PFSK-1 (cell line): ENCODE measurements around the gene TSFM.

ENCODE experiments used
- FOXP2 ChIP-seq: optimal IDR thresholded peaks from 2 replicates; pipeline ENCODE3; 2011; ENCODE audit warnings: borderline replicate concordance, control low read depth, inconsistent platforms; ENCODE audit not compliant: insufficient read depth; ENCODE audit errors: extremely low read length, extremely low read depth
- POLR2AphosphoS5 ChIP-seq: IDR thresholded peaks from 2 replicates; pipeline ENCODE4 v1.6.1; 2012; ENCODE audit warnings: low read depth, mild to moderate bottlenecking, control low read depth, low read length, moderate library complexity
- SIN3A ChIP-seq: IDR thresholded peaks from 2 replicates; pipeline ENCODE4 v1.6.1; 2012; ENCODE audit warnings: mild to moderate bottlenecking, low read length, moderate library complexity, borderline replicate concordance; ENCODE audit not compliant: insufficient read depth
- TAF1 ChIP-seq: IDR thresholded peaks from 2 replicates; pipeline ENCODE4 v1.6.1; 2012; ENCODE audit warnings: low read length, control low read depth, borderline replicate concordance; ENCODE audit not compliant: insufficient read depth
- TF ChIP-seq, protein P1 (sequence below), 2 experiments: IDR thresholded peaks; 2 replicates each; pipeline versions ENCODE4 v1.6.1 to v1.8.0; 2011 to 2012; ENCODE audit warnings: low read depth in 2 of 2, low read length in 2 of 2, control low read depth in 1 of 2, inconsistent platforms in 1 of 2, mild to moderate bottlenecking in 1 of 2, moderate library complexity in 1 of 2; ENCODE audit not compliant: insufficient read depth in 1 of 2

The TSFM gene

DNA sequence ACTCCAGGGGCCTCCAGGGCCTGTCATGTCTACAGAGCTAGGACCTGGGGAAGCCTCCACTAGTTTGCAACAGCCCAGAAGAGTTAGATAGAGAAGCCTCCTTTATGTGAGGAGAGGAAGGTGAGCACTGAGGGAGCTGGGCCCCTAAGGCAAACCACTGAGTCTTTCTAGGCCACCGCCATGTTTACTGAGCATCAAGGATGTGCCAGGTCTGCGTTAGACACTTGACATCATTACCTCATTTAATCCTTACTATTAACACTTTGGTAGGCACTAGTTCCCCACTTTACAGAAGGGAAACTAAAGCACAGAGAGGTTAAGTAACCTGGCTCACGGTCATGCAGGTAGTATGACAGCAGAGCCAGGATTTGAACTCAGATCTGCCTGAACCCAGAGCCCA, 51.1 kb downstream of the TSFM start:
- TF ChIP-seq, protein P1, sequence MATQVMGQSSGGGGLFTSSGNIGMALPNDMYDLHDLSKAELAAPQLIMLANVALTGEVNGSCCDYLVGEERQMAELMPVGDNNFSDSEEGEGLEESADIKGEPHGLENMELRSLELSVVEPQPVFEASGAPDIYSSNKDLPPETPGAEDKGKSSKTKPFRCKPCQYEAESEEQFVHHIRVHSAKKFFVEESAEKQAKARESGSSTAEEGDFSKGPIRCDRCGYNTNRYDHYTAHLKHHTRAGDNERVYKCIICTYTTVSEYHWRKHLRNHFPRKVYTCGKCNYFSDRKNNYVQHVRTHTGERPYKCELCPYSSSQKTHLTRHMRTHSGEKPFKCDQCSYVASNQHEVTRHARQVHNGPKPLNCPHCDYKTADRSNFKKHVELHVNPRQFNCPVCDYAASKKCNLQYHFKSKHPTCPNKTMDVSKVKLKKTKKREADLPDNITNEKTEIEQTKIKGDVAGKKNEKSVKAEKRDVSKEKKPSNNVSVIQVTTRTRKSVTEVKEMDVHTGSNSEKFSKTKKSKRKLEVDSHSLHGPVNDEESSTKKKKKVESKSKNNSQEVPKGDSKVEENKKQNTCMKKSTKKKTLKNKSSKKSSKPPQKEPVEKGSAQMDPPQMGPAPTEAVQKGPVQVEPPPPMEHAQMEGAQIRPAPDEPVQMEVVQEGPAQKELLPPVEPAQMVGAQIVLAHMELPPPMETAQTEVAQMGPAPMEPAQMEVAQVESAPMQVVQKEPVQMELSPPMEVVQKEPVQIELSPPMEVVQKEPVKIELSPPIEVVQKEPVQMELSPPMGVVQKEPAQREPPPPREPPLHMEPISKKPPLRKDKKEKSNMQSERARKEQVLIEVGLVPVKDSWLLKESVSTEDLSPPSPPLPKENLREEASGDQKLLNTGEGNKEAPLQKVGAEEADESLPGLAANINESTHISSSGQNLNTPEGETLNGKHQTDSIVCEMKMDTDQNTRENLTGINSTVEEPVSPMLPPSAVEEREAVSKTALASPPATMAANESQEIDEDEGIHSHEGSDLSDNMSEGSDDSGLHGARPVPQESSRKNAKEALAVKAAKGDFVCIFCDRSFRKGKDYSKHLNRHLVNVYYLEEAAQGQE (IDR thresholded peaks at IDR 0.05; ENCODE audit: insufficient read depth in 1 of 2, low read depth in 2 of 2, low read length in 2 of 2) = no peak
- TF ChIP-seq TAF1 (no peak), SIN3A (no peak), POLR2AphosphoS5 (no peak), FOXP2 (no peak)

DNA sequence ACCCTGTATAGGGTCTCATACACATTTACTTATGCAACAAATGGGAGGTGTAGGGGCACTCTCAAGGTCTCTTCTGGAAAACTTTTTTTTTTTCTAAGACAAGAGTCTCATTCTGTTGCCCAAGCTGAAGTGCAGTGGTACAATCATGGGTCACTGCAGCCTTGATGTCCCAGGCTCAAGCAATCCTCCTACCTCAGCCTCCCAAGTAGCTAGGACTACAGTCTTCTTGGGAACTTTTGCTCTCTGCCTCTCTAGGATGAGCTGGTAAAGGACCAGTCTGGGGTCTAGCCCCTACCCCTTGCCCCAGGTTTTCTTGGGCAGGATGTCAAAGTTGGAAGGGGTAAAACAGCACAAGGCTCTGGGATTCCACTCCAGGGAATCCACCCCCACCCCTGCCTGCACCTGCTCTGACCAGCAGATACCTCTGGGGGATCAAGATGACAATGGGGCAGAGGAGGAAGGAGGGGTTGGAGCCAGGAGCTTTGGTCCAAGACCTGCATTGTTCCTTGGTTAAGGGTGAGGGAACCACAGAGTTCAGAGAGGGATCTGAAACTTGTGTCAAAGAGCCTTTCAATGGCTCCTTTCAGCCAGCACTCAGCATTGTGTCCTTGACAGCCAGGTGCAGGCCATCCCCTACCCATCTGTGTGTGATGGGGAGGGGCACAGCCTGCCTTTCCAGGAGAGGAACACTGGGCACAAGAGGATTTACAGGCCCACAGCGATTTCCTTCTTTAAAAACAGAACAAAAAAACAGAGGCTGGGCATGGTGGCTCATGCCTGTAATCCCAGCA, 51.7 kb downstream of the TSFM start:
- TF ChIP-seq POLR2AphosphoS5 (no peak), TAF1 (no peak), FOXP2 (no peak), SIN3A (no peak)
- TF ChIP-seq, protein P1 (IDR thresholded peaks at IDR 0.05; ENCODE audit: insufficient read depth in 1 of 2, low read depth in 2 of 2, low read length in 2 of 2) = no peak

DNA sequence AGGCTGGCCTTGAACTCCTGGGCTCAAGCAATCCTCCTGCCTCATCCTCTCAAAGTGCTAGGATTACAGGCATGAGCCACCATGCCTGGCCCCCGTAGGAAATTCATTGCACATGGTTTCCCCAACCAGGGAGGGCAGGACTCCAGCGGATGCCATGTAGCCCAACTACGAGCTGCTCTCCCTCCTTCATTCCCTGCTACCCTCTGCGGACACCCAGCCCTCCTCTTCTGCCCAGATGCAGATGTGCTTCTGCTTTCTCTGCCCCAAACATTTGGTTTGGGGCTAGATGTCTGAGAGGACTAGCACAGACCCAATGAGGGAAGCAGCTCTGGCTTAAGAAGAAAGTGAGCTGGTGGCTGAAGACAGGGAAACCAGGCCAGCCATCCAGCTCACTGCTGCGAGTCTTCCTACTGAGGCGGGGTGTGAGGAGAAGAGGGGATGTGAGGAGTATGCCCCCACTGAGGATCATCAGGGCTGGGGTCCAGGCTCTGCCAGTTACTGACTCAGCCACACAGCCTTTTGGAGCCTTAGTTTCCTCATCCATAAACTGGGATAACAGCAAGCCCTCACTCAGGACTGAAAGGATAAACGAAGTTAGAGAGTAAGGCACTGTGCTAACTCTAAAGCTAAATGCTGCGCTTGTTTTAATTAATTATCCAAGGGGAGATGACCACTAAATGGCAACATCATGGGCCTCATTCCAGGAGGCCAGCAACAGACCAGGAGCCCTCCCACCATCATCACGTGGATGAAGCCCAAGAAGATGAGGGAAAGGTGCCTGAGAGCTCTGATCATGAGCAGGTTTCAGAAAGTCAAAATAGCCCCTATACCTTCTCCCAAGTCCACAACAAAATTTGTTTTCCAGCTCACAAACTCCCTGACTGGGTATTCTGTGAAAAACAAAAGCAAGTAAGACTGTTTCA, 53.0 kb downstream of the TSFM start:
- TF ChIP-seq SIN3A = no peak
- no peak for TF ChIP-seq TAF1
- no peak for TF ChIP-seq FOXP2
- TF ChIP-seq, protein P1 (IDR thresholded peaks at IDR 0.05; ENCODE audit: insufficient read depth in 1 of 2, low read depth in 2 of 2, low read length in 2 of 2) = no peak
- no peak for TF ChIP-seq POLR2AphosphoS5

DNA sequence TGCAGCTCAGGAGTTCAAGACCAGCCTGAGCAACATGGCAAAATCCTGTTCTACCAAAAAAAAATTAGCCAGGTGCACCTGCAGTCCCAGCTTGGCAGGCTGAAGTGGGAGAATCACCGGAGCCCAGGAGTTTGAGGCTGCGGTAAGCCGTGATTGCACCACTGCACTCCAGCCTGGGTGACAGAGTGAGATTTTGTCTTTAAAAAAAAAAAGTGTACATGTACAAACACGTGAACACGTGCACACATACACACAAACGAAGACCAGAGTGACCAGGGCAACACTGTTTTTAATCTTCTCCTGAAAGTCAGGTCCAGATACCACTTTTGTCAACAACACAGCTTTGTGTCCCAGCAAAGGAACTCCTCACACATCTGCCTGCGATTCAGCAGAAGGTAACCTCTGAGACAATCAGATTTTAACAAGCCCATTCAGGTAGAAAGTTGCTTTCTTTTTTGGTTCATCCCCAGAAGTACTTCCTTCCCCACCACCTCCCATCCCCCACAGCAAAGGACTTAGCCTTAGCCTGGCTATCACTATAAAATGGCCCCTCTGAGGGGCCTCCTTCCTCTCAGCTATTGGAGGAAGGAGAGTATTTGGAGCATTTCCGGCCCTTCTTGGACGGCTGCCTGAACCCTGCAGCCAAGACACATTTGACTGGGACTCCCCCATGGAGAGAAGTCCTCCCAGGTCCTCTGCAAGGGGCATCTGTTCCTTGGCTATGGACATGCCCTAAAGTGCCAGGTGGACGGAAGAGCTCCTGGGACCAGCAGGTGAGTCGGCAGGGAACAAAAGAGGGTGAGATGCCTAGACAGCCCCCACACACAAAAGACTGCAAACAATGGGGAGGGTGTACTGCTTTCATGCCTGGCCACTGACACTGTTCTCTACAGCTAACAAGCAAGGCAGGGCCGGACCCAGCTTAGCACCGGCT, 54.1 kb downstream of the TSFM start:
- TF ChIP-seq SIN3A (no peak), POLR2AphosphoS5 (peak; percentile 39; the same call in 1 of the 2 replicates)
- TF ChIP-seq, protein P1 (IDR thresholded peaks at IDR 0.05; ENCODE audit: insufficient read depth in 1 of 2, low read depth in 2 of 2, low read length in 2 of 2) = peak in 1 of 2 experiments; percentile 55; a peak in 1 of 4 replicates
